IMR-90 (cell line): ENCODE data around the gene RORB. TPM values are rescaled to one million over a fixed set of nuclear protein-coding genes. Genes with fewer than 3 reads are reported as not detected.

Experiments
- ATAC-seq: fragments of 200-7000 bp; cut with Tn5 transposase; 2 replicates; pipeline ENCODE4 v1.9.1; 2020; ENCODE audit warnings: low read depth, mild to moderate bottlenecking, moderate library complexity
- BruUV-seq: library from RNA; stranded (reverse); fragments of 400-500 nt; replicated peaks from 2 replicates; lab custom pipeline; 2021; lab: Mats Ljungman, UMichigan
- CTCF ChIA-PET: fragments of 300-600 bp; formaldehyde crosslinking; extraction: SDS; loops from one replicate; lab custom pipeline; 2021; ENCODE audit warnings: antibody characterized with exemption; lab: Yijun Ruan, JAX
- POLR2A ChIA-PET: fragments of 300-600 bp; sonication (Branson Sonifier 250); formaldehyde crosslinking; loops from one replicate; lab custom pipeline; 2022; ENCODE audit warnings: antibody characterized with exemption; ENCODE audit not compliant: unreplicated experiment; lab: Charles Lee
- DNase-seq: peaks from one replicate; pipeline ENCODE4 v3.0.0; 2013
- H2AFZ ChIP-seq: replicated peaks from 2 replicates; pipeline ENCODE3; 2013; ENCODE audit warnings: low read length, mild to moderate bottlenecking; ENCODE audit not compliant: poor library complexity
- H2AK5ac ChIP-seq: 2 replicates; pipeline ENCODE4 v1.6.1; 2013; ENCODE audit warnings: low read depth, low read length, inconsistent platforms
- H2AK9ac ChIP-seq: replicated peaks from 2 replicates; pipeline ENCODE3; 2013; ENCODE audit warnings: mild to moderate bottlenecking, low read depth, low read length, moderate library complexity; ENCODE audit not compliant: poor library complexity
- H2BK120ac ChIP-seq: 2 replicates; pipeline ENCODE4 v1.6.1; 2013; ENCODE audit warnings: low read depth, low read length, inconsistent platforms
- H2BK15ac ChIP-seq: 3 replicates; pipeline ENCODE4 v1.6.1; 2013; ENCODE audit warnings: low read depth, low read length, inconsistent platforms
- H2BK20ac ChIP-seq: 2 replicates; pipeline ENCODE4 v1.6.1; 2013; ENCODE audit warnings: low read depth, mild to moderate bottlenecking, inconsistent platforms, low read length, moderate library complexity
- H2BK5ac ChIP-seq: 2 replicates; pipeline ENCODE4 v1.6.1; 2013; ENCODE audit warnings: mild to moderate bottlenecking, low read depth, low read length, inconsistent platforms; ENCODE audit not compliant: poor library complexity, severe bottlenecking
- H3K14ac ChIP-seq: replicated peaks from 2 replicates; pipeline ENCODE4 v1.6.1; 2013; ENCODE audit warnings: low read depth, low read length, inconsistent platforms
- H3K18ac ChIP-seq: 2 replicates; pipeline ENCODE4 v1.6.1; 2013; ENCODE audit warnings: low read depth, low read length, control low read depth
- H3K23ac ChIP-seq: 2 replicates; pipeline ENCODE4 v1.6.1; 2013; ENCODE audit warnings: low read depth, low read length, inconsistent platforms
- H3K27ac ChIP-seq: 2 replicates; pipeline ENCODE4 v1.5.1; 2013; ENCODE audit warnings: mild to moderate bottlenecking, control low read depth, low read length; ENCODE audit not compliant: insufficient read depth
- H3K27me3 ChIP-seq: 2 replicates; pipeline ENCODE4 v1.6.1; 2013; ENCODE audit warnings: low read length; ENCODE audit not compliant: control insufficient read depth, insufficient read depth
- H3K36me3 ChIP-seq: 2 replicates; pipeline ENCODE4 v1.6.1; 2013; ENCODE audit warnings: low read length, mixed read lengths; ENCODE audit not compliant: control insufficient read depth, insufficient read depth
- H3K4ac ChIP-seq: 2 replicates; pipeline ENCODE4 v1.6.1; 2013; ENCODE audit warnings: low read depth, low read length, inconsistent platforms
- H3K4me1 ChIP-seq: 2 replicates; pipeline ENCODE4 v1.6.1; 2013; ENCODE audit warnings: low read length, mixed read lengths; ENCODE audit not compliant: control insufficient read depth, insufficient read depth
- H3K4me2 ChIP-seq: 2 replicates; pipeline ENCODE4 v1.6.1; 2013; ENCODE audit warnings: low read depth, mild to moderate bottlenecking, control low read depth, low read length, moderate library complexity
- H3K4me3 ChIP-seq: 2 replicates; pipeline ENCODE4 v1.5.1; 2013; ENCODE audit warnings: low read depth, mild to moderate bottlenecking, control low read depth, low read length, moderate library complexity; ENCODE audit not compliant: insufficient read depth
- H3K56ac ChIP-seq: 2 replicates; pipeline ENCODE4 v1.6.1; 2013; ENCODE audit warnings: low read length, inconsistent platforms; ENCODE audit not compliant: insufficient read depth; ENCODE audit errors: extremely low read depth
- H3K79me1 ChIP-seq, 2 experiments: 2 replicates each; pipeline ENCODE4 v1.6.1; 2013; ENCODE audit warnings: low read length in 2 of 2, inconsistent platforms in 1 of 2, low read depth in 1 of 2
- H3K9ac ChIP-seq: 2 replicates; pipeline ENCODE4 v1.6.1; 2013; ENCODE audit warnings: low read depth, low read length, control low read depth
- H3K9me1 ChIP-seq: 2 replicates; pipeline ENCODE4 v1.6.1; 2013; ENCODE audit warnings: low read length, inconsistent platforms; ENCODE audit not compliant: insufficient read depth
- H3K9me3 ChIP-seq: 2 replicates; pipeline ENCODE4 v1.6.1; 2013; ENCODE audit warnings: low read length; ENCODE audit not compliant: control insufficient read depth, insufficient read depth
- H4K20me1 ChIP-seq: 2 replicates; pipeline ENCODE4 v1.6.1; 2013; ENCODE audit warnings: low read length, inconsistent platforms; ENCODE audit not compliant: insufficient read depth
- H4K5ac ChIP-seq: 2 replicates; pipeline ENCODE4 v1.6.1; 2013; ENCODE audit warnings: mild to moderate bottlenecking, low read depth, low read length, control low read depth
- H4K8ac ChIP-seq, 2 experiments: 2 replicates each; pipeline ENCODE4 v1.6.1; 2013; ENCODE audit warnings: low read depth in 2 of 2, low read length in 2 of 2, control low read depth in 1 of 2, inconsistent platforms in 1 of 2
- H4K91ac ChIP-seq: 2 replicates; pipeline ENCODE4 v1.6.1; 2013; ENCODE audit warnings: low read depth, low read length, inconsistent platforms; ENCODE audit not compliant: insufficient read depth
- MAFK ChIP-seq: IDR thresholded peaks from 2 replicates; pipeline ENCODE4 v1.6.1; 2012; ENCODE audit warnings: low read depth, low read length, improper control_type of control experiment
- MAZ ChIP-seq: IDR thresholded peaks from 2 replicates; pipeline ENCODE4 v1.6.1; 2012; ENCODE audit warnings: low read depth, mild to moderate bottlenecking, low read length, improper control_type of control experiment, moderate library complexity, borderline replicate concordance
- WGBS, 2 experiments: methylation state at CpG; one replicate each; pipeline versions ENCODE4 v1.1.5 to v1.1.7; 2013; ENCODE audit warnings: missing lambda C conversion rate in 2 of 2; ENCODE audit not compliant: insufficient read length in 1 of 2; ENCODE audit errors: extremely low coverage in 2 of 2; 5-methylcytosine and 5-hydroxymethylcytosine counted together
- dilution Hi-C: fragments of 300-500 bp; cut with HindIII; formaldehyde crosslinking; loops from one replicate; pipeline ENCODE4 v1.14.3; 2018; ENCODE audit warnings: low sequenced_read_pairs; ENCODE audit not compliant: unreplicated experiment
- in situ Hi-C: fragments of 300-500 bp; cut with MboI; formaldehyde crosslinking; loops from 3 replicates; pipeline ENCODE4 v1.14.3; 2019; ENCODE audit warnings: low sequenced_read_pairs, inconsistent platforms, mixed read lengths
- intact Hi-C: fragments of 100-400 bp; cut with micrococcal nuclease; formaldehyde crosslinking; loops from 2 replicates; pipeline ENCODE4 v1.10.0; 2022
- polyA plus RNA-seq, 3 experiments: library from polyadenylated mRNA; depleted of rRNA; stranded (reverse); fragments of >200 nt; gene quantifications; 2 replicates each; pipeline ENCODE4 v1.2.3, GENCODE V29; 2012; ENCODE audit warnings: low replicate concordance in 1 of 3
- total RNA-seq: library from RNA; depleted of rRNA; stranded (reverse); fragments of >200 nt; gene quantifications from 2 replicates; pipeline ENCODE4 v1.2.3, GENCODE V29; 2012

Gene RORB
- total and polyA plus RNA-seq, 2 of the 4 experiments (the other 2 are of a cell fraction), result not detected

- Histone ChIP-seq H2BK20ac (no peak overlapping the region), H3K9me3 (no peaks in the 10 kb centered on the region), H4K5ac (no peak overlapping the region), H3K9me1 (no peaks in the 10 kb centered on the region), H2BK15ac (no peak overlapping the region), H2AFZ (no peak overlapping the region), H2AK5ac (no peak overlapping the region), H3K4me2 (no peak overlapping the region), H3K9ac (no peak overlapping the region), H3K27me3 (no peaks in the 10 kb centered on the region), H4K8ac (no peak overlapping the region), H2BK5ac (no peak overlapping the region), H3K14ac (no peak overlapping the region), H3K56ac (no peak overlapping the region), H3K4me1 (no peaks in the 10 kb centered on the region), H4K91ac (no peak overlapping the region), H3K23ac (no peak overlapping the region), H2BK120ac (no peak overlapping the region), H3K79me1 (no peaks in the 10 kb centered on the region), H3K4ac (no peak overlapping the region), H3K4me3 (no peak overlapping the region), H3K18ac (no peak overlapping the region), H4K20me1 (no peaks in the 10 kb centered on the region), H3K36me3 (no peaks in the 10 kb centered on the region), H2AK9ac (no peak overlapping the region), H3K27ac (no peak overlapping the region)
- dilution Hi-C loops (no loop called here), intact Hi-C loops (loop anchor here (5.0 kb wide), 1 partner anchor 42 kb away; no protein-coding TSS in a partner anchor), in situ Hi-C loops (no loop called here)
- BruUV-seq, result no TSS peak
- POLR2A ChIA-PET, result no interaction called here
- ATAC-seq (no peak), DNase-seq (no peak)
- TF ChIP-seq MAFK, result peak; percentile 89
- TF ChIP-seq MAZ, result no peak
- WGBS, 2 experiments, result no CpG with 5 or more reads among the region's 1 CpG
- CTCF ChIA-PET, result no interaction called here
Measured at GRCh38 chr9:74524289-74524688, 27.2 kb downstream of the RORB start.
